NCI-H2171 (cell line): ENCODE results near the gene NEUROD1.
A peak's percentile ranks its signal among the peaks of the same experiment; 100 is the strongest.

Experiments
- DNase-seq: peaks from one replicate; lab custom pipeline; 2025; lab: John Stamatoyannopoulos, UW

NEUROD1 gene

DNA sequence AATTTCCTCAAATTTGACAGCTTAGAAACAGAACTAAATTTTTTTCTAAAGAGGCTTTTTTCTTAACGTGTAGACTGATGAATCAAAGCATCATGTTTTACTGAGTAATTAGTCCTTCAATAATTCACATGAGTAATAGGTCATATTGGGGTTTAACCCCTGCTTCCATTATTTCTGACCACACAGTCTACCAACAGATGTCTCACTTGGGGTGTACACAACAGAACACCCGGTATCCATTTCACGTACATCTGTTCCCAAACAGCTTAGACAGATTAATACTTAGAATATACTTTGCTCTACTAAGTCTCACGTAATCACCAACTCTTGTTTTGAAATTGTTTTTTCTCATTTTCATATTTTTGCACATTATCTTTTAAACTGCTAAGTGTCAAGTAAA lies 38.2 kb downstream of the NEUROD1 start:
- DNase-seq: peak; percentile 71

GRCh38 chr2:181639686-181640085 lies 40.6 kb downstream of the NEUROD1 start:
- no peak for DNase-seq

GRCh38 chr2:181632733-181633401 lies 47.5 kb downstream of the NEUROD1 start:
- DNase-seq: peak; percentile 46

DNA sequence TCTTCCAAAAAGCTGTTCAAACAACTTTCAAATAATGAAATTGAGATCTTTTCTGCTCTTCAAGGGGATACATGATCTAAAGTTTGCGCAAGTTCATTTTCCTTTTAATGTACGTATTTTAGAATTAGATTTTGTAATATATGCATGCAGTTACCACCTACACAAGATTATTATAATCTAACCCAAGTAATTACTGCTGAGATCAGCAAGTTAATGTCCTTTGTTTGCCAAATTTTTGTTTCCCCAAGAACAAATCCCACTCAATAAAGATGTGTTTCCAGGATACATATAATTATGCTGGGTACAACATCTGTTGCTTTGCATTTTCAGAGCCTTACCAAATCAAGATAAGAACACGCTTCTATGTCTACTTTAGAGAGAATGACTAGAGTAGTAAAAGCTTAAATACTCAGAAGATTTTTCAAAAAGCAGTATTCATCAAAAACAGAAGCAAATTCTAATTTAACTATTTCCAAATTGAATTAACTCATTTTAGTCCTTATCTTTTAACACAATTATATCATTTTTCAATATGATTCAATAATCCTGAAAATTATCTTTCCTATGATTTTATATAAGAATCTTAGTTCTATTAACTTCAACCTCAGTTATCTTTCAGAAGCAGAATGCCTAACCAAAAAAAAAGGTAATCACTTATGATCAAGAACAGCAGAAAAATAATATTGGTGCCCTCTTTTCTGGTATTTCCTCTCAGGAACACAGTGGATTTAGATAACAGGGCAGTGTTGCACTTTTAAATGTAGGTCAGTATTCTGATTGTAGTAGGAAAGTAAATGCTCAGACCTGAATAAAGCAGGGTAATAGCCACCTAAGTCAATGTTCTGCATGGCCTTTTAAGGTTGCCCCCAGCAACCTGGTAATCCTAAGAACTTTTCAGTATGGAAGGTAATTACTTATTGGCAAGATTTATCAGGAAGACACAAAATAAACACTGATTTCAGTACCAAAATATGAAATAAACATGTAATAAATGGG lies 51.4 kb downstream of the NEUROD1 start:
- no peak for DNase-seq

DNA sequence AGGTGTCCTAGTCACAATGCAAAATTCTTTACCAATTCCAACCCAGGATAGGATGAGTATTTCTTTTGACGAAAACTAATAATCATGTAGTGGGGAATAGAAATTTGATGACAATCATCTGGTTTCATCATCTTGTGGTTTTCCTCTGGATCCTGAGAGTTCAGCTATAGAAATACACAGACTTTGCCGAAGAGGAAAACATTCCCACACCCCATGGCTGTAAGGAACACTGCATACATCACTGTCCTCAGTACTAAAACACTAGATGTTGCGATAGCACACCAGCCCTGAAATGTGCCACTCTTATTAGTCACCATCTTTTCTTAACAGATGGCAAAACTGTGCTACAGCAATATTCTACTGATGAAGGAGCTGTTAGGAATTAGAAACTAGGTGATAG lies 52.8 kb downstream of the NEUROD1 start:
- no peak for DNase-seq

- DNase-seq: no peak
Measured at GRCh38 chr2:181626671-181627070, 53.6 kb downstream of the NEUROD1 start.
